OCI-LY7 (cell line): ENCODE measurements around the gene MOB1B.
"Not testable (repeated sequence)": the region's sequence is repeated elsewhere in the genome, so short reads cannot be mapped to it uniquely, and the experiment has no call there.

Source experiments
- EZH2phosphoT487 ChIP-seq: fragments of 200-600 bp; sonication (generic); IDR thresholded peaks from 2 replicates; pipeline ENCODE4 v1.6.1; 2018; ENCODE audit warnings: low read depth, borderline replicate concordance, mild to moderate bottlenecking, mixed run types, antibody characterized with exemption, low read length, moderate library complexity, mixed read lengths
- TF ChIP-seq, protein P1 (sequence below): fragments of 200-600 bp; sonication (generic); conservative IDR thresholded peaks from 2 replicates; pipeline ENCODE4 v1.5.1; 2014; ENCODE audit warnings: mild to moderate bottlenecking, antibody characterized with exemption, low read length, moderate library complexity, mixed read lengths

DNA sequence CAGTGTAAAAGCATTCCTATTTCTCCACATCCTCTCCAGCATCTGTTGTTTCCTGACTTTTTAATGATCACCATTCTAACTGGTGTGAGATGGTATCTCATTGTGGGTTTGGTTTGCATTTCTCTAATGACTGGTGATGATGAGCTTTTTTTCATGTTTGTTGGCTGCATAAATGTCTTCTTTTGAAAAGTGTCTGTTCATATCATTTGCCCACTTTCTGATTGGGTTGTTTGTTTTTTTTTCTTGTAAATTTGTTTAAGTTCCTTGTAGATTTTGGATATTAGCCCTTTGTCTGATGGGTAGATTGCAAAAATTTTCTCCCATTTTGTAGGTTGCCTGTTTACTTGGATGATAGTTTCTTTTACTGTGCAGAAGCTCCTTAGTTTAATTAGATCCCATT lies 97.5 kb downstream of the MOB1B start:
- TF ChIP-seq, protein P1, sequence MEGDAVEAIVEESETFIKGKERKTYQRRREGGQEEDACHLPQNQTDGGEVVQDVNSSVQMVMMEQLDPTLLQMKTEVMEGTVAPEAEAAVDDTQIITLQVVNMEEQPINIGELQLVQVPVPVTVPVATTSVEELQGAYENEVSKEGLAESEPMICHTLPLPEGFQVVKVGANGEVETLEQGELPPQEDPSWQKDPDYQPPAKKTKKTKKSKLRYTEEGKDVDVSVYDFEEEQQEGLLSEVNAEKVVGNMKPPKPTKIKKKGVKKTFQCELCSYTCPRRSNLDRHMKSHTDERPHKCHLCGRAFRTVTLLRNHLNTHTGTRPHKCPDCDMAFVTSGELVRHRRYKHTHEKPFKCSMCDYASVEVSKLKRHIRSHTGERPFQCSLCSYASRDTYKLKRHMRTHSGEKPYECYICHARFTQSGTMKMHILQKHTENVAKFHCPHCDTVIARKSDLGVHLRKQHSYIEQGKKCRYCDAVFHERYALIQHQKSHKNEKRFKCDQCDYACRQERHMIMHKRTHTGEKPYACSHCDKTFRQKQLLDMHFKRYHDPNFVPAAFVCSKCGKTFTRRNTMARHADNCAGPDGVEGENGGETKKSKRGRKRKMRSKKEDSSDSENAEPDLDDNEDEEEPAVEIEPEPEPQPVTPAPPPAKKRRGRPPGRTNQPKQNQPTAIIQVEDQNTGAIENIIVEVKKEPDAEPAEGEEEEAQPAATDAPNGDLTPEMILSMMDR = not testable (repeated sequence)
- not testable (repeated sequence) for TF ChIP-seq EZH2phosphoT487
